HG03378 (cell line): ENCODE data around the gene VSIG1.
A peak's percentile ranks its signal among the peaks of the same experiment; 100 is the strongest.

Experiments
- ATAC-seq: cut with Tn5 transposase; IDR thresholded peaks from one replicate; pipeline ENCODE4 v1.9.1; 2021; ENCODE audit warnings: mild to moderate bottlenecking, moderate library complexity; ENCODE audit not compliant: unreplicated experiment

The VSIG1 gene

DNA sequence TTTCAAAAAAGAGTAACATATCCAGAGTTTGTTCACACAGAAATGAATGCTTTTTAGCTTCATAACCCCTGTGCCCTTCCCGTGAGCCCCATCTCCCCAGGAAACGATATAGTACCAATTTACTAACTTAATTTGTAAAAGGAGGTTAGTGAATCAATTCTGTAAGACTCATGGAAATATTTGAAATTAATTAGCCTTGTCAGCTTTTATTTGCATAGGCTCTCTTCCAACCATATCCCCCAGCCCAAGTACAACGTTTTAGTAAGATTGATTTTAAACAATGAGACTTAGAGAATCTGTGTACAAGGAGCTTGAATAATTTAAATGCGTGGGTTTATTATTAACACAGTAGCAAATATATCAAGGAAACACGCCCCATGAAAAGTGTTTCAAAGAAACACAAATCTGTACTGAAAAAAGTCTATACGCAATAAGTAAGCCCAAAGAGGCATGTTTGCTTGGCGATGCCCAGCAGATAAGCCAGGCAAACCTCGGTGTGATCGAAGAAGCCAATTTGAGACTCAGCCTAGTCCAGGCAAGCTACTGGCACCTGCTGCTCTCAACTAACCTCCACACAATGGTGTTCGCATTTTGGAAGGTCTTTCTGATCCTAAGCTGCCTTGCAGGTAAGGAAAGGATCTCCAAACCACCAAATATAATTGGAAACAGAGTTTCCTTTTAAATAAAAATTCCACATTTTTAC lies at the start of gene VSIG1:
VSIG1 (plus strand) TSS at position 512 of the 703 bp plus-strand sequence; CDS start at position 578, 66 bp downstream.
- no peak for ATAC-seq

DNA sequence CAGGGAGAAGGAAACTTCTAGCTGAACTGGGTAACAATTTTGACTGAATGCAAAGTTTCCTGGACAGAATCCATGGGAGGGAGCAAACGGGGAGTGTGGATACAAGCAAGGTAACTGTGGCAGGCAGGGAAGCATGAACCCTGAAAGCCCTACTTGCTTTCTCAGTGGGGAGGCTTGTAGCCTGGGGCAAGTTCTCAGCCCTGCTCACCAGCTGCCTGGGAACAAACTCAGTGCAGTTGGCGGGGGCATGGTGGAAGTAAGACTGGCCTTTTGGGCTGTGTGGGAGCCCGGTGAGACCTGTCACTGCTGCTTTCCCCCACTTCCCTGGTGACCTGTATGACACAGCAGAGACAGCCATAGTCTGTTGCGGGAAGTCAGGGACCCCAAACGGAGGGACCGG lies 48.7 kb upstream of the VSIG1 start:
- ATAC-seq, result no peak

- peak; percentile 41 for ATAC-seq
These were observed 44.1 kb upstream of the VSIG1 start for GRCh38 chrX:108000751-108001150.

DNA sequence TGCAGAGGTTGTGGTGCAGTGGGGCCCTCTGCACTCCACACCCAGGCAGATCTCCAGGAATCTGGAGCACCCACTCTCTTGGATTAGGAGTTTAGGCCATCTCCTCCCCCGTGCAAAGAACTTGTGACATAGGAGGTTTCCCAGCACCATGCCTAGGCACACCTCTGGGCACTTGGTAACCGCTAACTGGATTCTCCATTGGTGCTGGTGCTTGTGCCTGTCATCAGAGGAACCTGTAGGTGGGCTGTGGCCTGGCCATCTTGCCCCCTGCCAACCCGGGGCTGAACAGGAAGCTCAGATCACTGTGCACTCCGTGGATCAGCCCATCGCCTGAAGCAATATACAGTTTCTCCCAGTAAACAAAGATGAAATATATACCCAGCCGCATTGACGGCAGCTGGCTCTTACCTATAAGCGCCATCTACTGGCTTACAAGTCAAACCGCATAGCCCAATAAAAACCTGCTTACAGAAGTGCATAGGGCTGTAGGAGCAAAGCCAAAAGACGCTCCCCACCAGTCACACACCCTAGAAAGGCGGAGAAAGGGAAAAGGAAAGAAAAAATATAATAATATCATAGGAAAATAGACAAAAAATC lies 43.5 kb upstream of the VSIG1 start:
- peak; percentile 95 for ATAC-seq

DNA sequence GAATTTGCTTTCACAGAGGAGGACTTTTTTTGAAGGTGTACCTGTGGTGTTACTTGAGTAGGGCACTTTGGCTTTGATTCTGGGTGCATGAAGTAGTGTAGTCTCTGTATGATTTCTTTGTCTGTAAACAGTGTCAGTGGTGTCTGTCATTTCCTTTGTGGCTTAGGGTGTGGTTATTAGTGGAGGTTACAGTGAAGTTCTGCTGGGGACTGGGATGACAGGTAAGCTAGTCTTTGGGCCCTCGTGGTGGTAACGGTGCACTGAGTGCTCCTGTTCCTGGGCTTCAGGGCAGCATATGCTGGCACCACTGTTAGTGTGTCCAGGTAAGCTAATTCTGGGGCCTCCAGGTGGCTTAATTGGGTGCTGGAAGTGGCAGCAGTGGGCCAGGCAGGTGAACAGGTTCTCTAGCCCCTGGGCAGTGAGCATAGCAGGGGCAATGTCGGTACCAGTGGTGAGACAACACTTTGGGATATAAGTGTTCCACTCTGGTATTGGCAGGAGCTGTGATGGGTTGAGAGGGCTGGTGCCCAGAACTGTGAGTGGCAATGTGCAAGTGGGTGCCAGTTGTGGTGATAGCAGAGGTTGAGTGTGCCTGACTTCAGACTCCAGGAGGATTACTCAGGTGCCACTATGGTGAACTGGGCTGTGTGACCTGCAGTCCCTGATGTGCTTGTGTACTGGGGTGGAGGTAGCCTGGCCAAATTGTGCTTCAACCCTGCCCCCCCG lies 26.0 kb upstream of the VSIG1 start:
- ATAC-seq, result no peak

GRCh38 chrX:108019382-108019875 lies 25.4 kb upstream of the VSIG1 start:
- ATAC-seq, result no peak

DNA sequence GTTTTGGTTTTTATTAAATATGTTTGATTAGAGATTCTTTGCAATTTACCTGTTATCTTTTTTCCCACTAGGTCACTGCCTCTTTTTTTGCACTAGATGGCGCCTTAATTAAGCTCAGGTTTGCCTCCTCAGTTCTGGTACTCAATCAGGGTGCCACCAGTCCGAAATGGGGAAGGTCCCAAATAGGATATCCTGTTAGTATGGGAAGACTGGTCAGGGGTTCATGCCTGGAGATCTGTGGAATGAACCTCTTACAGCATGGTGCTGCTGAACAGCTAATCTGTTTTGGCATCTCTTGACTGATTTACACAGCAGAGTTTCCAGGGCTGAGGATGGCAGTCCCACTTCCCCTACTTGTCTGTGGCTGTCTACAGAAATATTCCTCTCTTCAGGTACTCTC lies 24.2 kb upstream of the VSIG1 start:
- peak; percentile 52 for ATAC-seq

- ATAC-seq, result no peak
These were observed 22.3 kb upstream of the VSIG1 start for GRCh38 chrX:108022491-108023089.

GRCh38 chrX:108025376-108025775 lies 19.5 kb upstream of the VSIG1 start:
- no peak for ATAC-seq

DNA sequence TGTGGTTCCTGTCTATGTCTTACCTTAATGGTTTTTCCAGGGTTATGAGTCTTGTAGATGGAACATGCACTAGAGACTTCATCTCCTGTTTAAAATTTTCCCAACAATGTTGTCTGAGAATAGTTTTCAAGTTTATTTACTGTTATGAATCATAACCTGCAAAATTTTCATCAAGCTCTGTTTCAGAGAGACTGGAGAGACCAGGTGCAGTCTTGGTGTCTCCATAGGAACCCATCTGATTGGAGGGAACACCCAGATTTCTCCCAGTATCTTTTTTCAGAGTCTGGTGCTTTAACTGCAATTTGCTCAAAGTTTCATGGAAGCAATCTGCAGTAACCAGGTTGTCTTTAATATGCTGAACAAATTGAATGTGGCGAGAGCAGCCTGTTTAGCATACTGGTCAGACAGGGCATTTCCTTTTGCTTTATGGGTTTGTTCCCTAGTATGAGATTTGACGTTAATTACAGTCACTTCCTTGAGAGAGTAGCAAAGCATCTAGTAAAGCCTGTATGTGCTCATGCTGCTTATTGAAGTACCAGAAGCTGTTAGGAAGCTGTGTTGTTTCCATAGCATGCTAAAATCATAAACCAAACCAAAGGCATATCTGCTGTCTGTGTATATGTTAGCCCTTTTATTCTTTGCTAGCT lies 18.8 kb upstream of the VSIG1 start:
- no peak for ATAC-seq

DNA sequence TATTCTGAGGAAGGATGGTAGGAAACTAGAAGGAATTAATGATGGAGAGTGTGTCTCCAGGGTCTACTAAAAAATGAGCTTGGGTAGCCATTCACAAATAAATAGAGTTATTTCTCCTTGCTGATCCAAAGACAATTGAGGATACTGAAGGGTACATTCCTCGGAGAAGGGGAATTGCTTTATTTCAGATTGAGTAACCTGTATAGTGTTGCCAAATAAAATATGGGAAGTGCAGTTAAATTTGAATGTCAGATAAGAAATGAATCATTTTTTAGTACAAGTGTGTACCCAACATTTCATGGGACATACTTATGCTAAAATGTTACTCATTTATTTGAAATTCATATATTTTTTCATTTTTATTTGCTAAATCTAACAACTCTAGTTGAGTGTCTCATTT lies 16.0 kb upstream of the VSIG1 start:
- no peak for ATAC-seq

GRCh38 chrX:108029928-108030711 lies 14.7 kb upstream of the VSIG1 start:
- peak; percentile 63 for ATAC-seq

DNA sequence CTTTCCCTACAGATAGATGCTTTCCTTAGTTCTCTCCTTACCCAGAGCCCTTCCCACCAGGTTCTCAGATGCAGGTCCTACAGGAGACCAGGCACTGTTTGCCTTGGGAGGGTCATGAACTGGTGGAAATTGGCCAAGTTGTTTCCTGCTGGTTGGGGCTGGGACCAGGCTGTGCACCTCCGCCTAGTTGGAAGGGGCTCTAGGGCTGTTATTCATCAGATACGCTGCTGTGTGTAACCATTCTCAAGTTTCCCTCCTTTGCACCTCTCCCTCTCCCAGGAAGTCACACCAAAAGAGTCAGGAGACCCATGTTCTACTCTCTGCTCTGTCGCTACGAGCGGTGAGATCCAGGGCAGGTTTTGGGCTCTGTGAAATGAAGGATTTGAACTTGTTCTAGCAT lies 11.9 kb upstream of the VSIG1 start:
- no peak for ATAC-seq

GRCh38 chrX:108033890-108034289 lies 11.0 kb upstream of the VSIG1 start:
- ATAC-seq, result no peak

DNA sequence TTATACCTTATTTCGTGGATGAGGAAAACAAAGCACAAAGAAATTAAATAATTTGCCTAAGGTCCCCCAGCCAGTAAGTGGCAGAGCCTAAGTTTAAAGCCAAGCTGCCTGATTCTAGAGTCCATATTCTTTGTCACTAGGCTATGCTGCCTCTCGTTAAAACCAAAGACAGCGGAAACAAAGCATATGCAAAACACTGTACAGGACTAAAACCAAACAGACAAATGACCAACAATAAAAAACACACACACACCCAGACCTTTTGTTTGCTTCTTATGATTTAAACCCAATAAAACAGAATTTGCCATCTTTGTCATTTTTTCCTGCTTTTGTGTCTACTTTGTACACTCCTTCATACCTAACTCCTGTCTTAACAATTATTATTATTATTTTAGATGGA lies 10.1 kb upstream of the VSIG1 start:
- no peak for ATAC-seq

GRCh38 chrX:108036298-108036973 lies 8.4 kb upstream of the VSIG1 start:
- ATAC-seq, result no peak

DNA sequence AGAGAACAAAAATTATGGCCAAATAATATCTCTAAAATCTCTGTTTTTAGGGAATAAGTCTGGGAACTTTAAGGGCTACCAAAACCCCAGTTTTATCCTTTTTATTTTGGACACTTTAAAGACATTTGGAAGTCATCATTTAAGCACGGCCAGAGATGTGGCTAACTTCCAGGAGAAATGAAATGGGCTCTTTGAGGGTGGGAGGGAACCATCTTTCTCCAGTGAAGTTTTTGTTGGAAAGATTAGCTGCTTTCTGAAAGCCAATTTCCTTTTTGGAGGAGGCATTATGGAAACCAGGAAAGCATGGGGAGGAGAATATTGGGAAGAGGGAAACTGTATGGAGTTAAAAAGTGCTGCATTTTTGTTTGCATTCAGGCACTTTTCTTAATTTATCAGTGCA lies 4.8 kb downstream of the VSIG1 start:
- no peak for ATAC-seq

DNA sequence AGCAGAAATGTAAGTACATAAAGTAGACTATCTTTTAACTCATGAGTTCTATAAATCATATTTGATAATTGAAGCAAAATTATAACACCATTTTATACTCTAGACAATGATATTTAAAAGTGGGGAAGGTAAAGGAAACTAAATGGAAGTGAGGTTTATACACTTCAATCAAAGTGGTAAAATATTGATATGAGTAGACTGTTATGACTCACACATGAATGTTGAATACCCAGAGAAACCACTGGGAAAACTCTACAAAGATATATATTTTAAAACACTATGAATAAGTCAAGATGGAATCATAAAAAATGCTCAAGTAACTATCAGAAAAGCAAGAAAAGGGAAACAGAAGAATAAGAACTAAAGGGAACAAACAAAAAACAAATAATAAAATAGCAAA lies 8.4 kb downstream of the VSIG1 start:
- no peak for ATAC-seq

DNA sequence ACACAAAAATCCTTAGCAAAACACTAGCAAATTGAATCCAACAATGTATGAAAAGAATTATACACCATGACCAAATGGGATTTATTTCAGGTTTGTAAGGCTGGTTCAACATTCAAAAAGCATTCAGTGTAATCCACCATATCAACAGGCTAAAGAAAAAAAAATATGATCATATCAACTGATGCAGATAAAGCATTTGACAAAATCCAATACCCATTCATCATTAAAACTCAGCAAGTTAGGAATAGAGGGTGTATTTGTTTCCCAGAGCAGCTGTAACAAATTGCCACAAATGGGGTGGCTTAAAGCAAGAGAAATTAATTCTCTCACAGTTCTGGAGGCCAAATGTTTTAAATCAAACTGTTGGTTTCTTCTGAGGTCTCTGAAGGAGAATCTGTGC lies 10.7 kb downstream of the VSIG1 start:
- no peak for ATAC-seq

GRCh38 chrX:108059801-108060200 lies 14.9 kb downstream of the VSIG1 start:
- ATAC-seq, result no peak
